ENCODE data around the gene BRD2.

Gene BRD2

GRCh38 chr6:32972353-32973143 lies 4.2 kb downstream of the BRD2 start:
- peak; percentile 38 for DNase-seq (ENCODE audit: low read depth)

GRCh38 chr6:32973144-32974015 lies 5.0 kb downstream of the BRD2 start:
- peak; percentile 37 for DNase-seq (ENCODE audit: low read depth)

DNA sequence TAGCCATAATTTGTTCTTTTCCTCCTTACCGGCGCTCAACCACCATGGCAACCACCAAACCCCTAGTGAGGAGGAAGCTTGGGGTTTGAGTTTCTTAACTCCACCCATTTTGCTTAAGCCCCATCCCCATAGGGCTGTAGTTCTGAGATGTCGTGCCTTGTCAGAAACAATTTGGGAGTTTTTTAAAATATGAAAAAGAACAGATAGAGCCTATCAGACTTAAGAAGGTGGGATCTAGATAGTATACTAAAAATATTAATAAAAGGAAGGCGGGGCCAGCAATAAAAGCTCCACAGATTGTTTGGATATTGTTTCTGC lies 5.6 kb downstream of the BRD2 start:
- DNase-seq (ENCODE audit: low read depth): no peak

- DNase-seq (ENCODE audit: low read depth): no peak
Measured at GRCh38 chr6:32974541-32975308, 6.3 kb downstream of the BRD2 start.

GRCh38 chr6:32975886-32976285 lies 7.5 kb downstream of the BRD2 start:
- DNase-seq (ENCODE audit: low read depth): no peak

DNA sequence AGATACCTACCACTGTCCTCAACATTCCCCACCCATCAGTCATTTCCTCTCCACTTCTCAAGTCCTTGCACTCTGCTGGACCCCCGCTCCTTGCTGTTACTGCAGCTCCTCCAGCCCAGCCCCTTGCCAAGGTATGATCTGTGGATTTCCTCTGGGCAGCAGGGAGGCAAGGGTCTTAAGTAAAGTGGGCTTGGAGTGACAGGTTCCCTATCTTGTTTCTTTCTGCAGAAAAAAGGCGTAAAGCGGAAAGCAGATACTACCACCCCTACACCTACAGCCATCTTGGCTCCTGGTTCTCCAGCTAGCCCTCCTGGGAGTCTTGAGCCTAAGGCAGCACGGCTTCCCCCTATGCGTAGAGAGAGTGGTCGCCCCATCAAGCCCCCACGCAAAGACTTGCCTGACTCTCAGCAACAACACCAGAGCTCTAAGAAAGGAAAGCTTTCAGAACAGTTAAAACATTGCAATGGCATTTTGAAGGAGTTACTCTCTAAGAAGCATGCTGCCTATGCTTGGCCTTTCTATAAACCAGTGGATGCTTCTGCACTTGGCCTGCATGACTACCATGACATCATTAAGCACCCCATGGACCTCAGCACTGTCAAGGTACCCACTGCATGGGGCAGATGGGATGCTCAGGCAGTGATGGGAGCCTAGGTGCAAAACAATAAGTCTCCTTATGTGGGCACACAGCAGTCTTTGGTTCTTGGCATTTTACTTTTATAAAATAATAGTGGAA lies 8.1 kb downstream of the BRD2 start:
- DNase-seq (ENCODE audit: low read depth): no peak

DNA sequence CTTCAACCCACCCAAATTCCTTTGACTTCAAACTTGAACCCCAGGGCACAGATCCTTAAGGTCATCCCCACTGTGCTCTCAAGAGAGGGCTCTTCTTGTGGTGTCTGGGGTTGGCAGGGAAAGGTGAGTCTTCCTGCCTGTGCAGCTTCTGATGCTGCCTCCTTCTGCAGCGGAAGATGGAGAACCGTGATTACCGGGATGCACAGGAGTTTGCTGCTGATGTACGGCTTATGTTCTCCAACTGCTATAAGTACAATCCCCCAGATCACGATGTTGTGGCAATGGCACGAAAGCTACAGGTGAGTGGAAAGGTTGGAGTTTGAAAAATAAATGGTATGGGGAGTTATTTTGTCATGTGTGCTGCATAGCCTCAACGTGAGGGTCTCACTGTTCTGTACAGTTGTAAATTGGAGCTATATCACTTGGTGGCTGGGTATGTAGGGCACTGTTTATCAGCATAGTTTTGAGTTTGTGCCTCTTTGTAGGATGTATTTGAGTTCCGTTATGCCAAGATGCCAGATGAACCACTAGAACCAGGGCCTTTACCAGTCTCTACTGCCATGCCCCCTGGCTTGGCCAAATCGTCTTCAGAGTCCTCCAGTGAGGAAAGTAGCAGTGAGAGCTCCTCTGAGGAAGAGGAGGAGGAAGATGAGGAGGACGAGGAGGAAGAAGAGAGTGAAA lies 9.0 kb downstream of the BRD2 start:
- DNase-seq (ENCODE audit: low read depth): no peak

DNA sequence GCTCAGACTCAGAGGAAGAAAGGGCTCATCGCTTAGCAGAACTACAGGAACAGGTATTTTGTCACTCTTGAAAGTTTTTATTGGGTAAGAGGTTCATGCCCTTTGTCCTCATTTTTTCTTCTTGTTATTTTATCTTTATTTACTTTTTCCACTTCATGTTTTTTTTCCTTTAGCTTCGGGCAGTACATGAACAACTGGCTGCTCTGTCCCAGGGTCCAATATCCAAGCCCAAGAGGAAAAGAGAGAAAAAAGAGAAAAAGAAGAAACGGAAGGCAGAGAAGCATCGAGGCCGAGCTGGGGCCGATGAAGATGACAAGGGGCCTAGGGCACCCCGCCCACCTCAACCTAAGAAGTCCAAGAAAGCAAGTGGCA lies 9.5 kb downstream of the BRD2 start:
- DNase-seq (ENCODE audit: low read depth): no peak

DNA sequence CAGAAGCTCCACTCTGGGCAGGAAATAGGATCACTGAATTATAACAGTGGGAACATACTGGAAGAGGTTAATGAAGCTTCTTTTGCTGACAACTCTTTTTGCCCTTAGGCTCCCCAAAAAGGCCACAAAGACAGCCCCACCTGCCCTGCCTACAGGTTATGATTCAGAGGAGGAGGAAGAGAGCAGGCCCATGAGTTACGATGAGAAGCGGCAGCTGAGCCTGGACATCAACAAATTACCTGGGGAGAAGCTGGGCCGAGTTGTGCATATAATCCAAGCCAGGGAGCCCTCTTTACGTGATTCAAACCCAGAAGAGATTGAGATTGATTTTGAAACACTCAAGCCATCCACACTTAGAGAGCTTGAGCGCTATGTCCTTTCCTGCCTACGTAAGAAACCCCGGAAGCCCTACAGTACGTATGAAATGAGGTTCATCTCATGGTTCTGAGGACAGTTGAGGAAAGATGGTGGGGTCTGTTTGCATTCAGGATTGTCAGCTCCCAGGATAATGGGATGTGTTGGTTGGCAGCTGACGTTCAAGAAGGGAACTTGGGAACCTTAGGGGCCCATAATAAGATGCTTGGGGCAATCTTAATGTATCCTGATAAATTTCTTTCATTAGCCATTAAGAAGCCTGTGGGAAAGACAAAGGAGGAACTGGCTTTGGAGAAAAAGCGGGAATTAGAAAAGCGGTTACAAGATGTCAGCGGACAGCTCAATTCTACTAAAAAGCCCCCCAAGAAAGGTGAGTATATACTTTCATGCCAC lies 11.5 kb downstream of the BRD2 start:
- no peak for DNase-seq (ENCODE audit: low read depth)

GRCh38 chr6:32980488-32981038 lies 12.2 kb downstream of the BRD2 start:
- DNase-seq (ENCODE audit: low read depth): no peak

- DNase-seq (ENCODE audit: low read depth): no peak
Measured at GRCh38 chr6:32982084-32982701, 13.8 kb downstream of the BRD2 start.

DNA sequence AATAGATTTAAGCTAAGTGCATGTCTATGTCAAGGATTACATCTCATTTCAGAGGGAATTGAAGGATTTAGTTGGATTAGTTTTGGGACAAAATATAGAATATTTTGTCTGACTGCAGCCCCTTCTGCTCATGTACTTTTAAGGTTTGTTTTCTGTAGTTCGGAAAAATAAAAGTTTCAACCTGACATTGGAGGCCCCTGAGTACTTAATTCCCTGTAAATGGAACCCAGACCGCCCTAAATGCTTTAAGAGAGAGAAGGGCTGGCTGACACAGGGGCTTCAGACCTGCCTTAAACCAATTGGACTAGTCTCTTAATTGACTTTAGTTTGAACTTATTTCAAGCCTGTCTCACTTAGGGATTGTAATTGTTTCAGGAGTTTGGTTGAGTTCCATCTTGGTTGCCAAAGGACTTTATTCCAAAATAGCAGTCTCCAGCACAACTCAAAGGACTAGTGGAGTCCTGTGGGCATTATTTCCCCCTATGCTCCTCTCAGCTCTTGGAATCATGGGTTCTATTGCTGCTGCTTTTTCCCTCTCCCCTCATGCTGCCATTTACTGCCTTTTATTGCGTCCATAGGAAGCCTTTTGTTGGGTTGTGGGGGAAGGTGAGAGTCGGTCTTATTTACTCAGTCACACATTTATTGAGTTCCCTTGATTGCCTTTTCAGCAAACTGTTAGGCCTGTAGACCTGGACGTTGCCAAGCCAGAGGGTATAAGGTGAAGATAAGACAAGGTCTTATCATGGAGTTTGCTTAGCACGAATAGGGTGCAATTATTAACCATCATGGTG lies 14.5 kb downstream of the BRD2 start:
- DNase-seq (ENCODE audit: low read depth): no peak

GRCh38 chr6:32983493-32983848 lies 15.1 kb downstream of the BRD2 start:
- DNase-seq (ENCODE audit: low read depth): no peak

- no peak for DNase-seq (ENCODE audit: low read depth)
Measured at GRCh38 chr6:32983964-32984621, 15.7 kb downstream of the BRD2 start.

DNA sequence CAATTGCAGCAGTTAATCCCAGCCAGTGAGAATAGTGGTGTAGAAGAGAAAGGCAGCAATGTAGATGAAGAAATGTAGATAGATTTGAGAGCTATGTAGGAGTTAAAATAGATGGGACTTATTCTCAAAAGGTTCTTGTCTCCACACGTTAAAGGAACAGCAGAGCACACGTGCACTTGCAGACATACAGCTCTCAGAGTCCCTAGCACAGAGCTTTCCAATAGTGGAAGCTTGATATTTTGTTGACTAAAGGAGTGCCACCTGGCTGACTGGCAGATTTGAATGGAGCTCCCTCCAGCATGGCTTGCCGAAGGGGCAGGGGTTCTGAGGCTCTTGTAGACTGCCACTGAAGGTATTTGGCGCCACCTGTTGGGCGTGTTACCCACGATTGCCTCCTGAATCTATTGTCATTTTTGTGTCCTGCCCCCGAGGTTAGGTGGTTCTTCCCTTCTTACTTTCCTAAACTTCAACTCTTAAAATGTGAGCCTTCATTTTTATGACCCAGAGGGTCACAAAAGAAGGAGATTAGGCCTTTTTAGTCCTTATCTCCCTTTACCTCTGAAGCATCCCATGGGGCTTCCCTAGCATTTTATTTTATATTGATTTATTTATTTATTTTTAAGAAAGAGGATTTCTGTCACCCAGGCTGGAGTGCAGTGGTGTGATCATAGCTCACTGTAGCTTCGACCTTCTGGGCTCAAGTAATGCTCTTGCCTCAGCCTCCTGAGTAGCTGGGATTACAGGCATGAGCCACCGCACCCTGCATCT lies 16.4 kb downstream of the BRD2 start:
- DNase-seq (ENCODE audit: low read depth): peak; percentile 80

GRCh38 chr6:32989368-32989767 lies 21.0 kb downstream of the BRD2 start:
- DNase-seq (ENCODE audit: low read depth): no peak

DNA sequence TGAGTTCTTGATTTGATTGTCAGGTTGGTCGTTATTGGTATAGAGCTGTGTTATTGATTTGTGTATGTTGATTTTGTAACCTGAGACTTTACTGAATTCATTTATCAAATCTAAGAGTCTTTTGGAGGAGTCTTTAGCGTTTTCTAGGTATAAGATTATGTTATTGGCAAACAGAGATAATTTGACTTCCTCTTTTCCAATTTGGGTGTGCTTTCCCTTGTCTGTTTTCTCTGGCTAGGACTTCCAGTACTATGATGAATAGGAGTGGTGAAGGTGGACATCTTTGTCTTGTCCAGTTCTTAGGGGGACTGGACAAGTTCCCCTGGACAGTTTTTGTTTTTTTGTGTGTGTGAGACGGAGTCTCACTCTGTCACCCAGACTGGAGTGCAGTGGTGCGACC lies 23.6 kb downstream of the BRD2 start:
- DNase-seq (ENCODE audit: low read depth): no peak
